A673 (cell line): ENCODE results near the gene ELF5.

Experiments
- EZH2 ChIP-seq: fragments of 200-600 bp; sonication (generic); IDR thresholded peaks from 2 replicates; pipeline ENCODE4 v1.6.1; 2017; ENCODE audit warnings: borderline replicate concordance, low read depth, mild to moderate bottlenecking, mixed read lengths, antibody characterized with exemption, low read length; ENCODE audit not compliant: poor library complexity, severe bottlenecking
- TF ChIP-seq, protein P1 (sequence below): fragments of 300-800, 200-600 bp; sonication (generic); conservative IDR thresholded peaks from 2 replicates; pipeline ENCODE4 v1.5.1; 2017; ENCODE audit warnings: low read depth, mild to moderate bottlenecking, antibody characterized with exemption, low read length, moderate library complexity, mixed read lengths

DNA sequence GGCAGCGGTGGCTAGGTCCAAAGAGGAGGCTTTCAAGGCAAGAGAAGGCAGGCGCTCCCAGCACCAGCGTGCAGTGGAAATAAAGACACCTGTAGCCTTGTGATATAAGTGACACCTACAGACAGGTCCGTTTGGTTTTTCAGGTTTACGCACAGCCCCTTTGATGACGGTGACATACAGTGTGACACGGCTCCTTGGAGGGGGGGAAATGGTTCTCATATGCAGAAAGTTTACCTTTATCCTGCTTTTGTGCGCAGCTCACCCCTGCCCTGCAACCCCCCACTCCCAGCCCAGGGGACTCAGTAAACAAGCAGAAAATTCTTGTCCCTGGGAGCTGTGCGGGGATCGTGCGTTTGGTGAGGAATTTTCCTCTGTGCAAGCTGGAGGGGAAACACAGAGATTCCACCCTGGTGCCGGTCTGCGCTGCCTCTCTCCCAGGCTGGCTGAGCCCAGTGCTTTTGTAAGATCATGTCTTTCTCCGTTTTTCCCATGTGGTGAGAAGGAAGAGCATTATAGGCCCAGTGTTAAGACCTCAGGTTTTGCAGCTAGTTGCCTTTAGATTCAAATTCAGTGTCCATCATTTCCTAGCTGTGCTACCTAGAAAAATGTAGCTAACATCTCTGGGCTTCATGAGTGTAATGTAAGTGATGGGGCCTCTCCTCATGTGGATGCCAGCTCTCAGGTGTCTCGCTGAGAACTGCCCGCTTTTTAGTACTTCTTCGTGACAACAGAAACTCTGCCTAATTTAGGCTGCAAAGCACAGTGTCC lies at the start of gene ELF5:
- TF ChIP-seq, protein P1, sequence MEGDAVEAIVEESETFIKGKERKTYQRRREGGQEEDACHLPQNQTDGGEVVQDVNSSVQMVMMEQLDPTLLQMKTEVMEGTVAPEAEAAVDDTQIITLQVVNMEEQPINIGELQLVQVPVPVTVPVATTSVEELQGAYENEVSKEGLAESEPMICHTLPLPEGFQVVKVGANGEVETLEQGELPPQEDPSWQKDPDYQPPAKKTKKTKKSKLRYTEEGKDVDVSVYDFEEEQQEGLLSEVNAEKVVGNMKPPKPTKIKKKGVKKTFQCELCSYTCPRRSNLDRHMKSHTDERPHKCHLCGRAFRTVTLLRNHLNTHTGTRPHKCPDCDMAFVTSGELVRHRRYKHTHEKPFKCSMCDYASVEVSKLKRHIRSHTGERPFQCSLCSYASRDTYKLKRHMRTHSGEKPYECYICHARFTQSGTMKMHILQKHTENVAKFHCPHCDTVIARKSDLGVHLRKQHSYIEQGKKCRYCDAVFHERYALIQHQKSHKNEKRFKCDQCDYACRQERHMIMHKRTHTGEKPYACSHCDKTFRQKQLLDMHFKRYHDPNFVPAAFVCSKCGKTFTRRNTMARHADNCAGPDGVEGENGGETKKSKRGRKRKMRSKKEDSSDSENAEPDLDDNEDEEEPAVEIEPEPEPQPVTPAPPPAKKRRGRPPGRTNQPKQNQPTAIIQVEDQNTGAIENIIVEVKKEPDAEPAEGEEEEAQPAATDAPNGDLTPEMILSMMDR = no peak
- TF ChIP-seq EZH2 = no peak
